HepG2 (cell line): ENCODE results near the gene CFAP54. TPM values are rescaled to one million over a fixed set of nuclear protein-coding genes. Genes with fewer than 3 reads are reported as not detected.

Source experiments
- ATF7-NPFF ChIP-seq: sonication (generic); formaldehyde crosslinking; IDR thresholded peaks from 2 replicates; pipeline ENCODE4 v1.8.1; 2023; ENCODE audit warnings: mild to moderate bottlenecking, low read depth, missing genetic modification reagents, moderate library complexity
- FOXP1 ChIP-seq, 2 experiments: fragments of 450-650 bp in 1 of 2; IDR thresholded peaks; 2 replicates each; pipeline ENCODE4 v1.6.1; 2017 to 2018; ENCODE audit warnings: antibody characterized with exemption in 1 of 2
- HES4 ChIP-seq: sonication (generic); formaldehyde crosslinking; IDR thresholded peaks from 2 replicates; pipeline ENCODE4 v1.9.0; 2021; ENCODE audit warnings: mild to moderate bottlenecking, missing genetic modification reagents, borderline replicate concordance
- ISL2 ChIP-seq: sonication (generic); formaldehyde crosslinking; IDR thresholded peaks from 2 replicates; pipeline ENCODE4 v1.5.0; 2020; ENCODE audit warnings: missing genetic modification reagents
- MAF1 ChIP-seq: sonication (generic); formaldehyde crosslinking; IDR thresholded peaks from 2 replicates; pipeline ENCODE4 v1.5.0; 2020; ENCODE audit warnings: missing genetic modification reagents, borderline replicate concordance
- NFYC ChIP-seq: IDR thresholded peaks from 2 replicates; pipeline ENCODE4 v1.6.1; 2016; ENCODE audit warnings: missing genetic modification reagents, missing compliant biosample characterization
- NRL ChIP-seq: sonication (generic); formaldehyde crosslinking; IDR thresholded peaks from 2 replicates; pipeline ENCODE4 v1.5.0; 2020; ENCODE audit warnings: missing genetic modification reagents, mild to moderate bottlenecking, moderate library complexity, borderline replicate concordance
- ONECUT2 ChIP-seq: sonication (generic); formaldehyde crosslinking; IDR thresholded peaks from 2 replicates; pipeline ENCODE4 v1.4.0; 2020; ENCODE audit warnings: missing genetic modification reagents
- RBM22 ChIP-seq: fragments of 200-400 bp; formaldehyde crosslinking; optimal IDR thresholded peaks from 2 replicates; pipeline ENCODE3; 2017; ENCODE audit warnings: mild to moderate bottlenecking, low read length, moderate library complexity
- SIX1 ChIP-seq: sonication (generic); formaldehyde crosslinking; IDR thresholded peaks from 2 replicates; pipeline ENCODE4 v1.4.0; 2020; ENCODE audit warnings: missing genetic modification reagents, borderline replicate concordance
- ZIK1 ChIP-seq: sonication (generic); formaldehyde crosslinking; IDR thresholded peaks from 2 replicates; pipeline ENCODE4 v1.5.0; 2020; ENCODE audit warnings: mild to moderate bottlenecking, low read depth, missing genetic modification reagents, borderline replicate concordance
- ZNF432 ChIP-seq: sonication (generic); formaldehyde crosslinking; IDR thresholded peaks from 2 replicates; pipeline ENCODE4 v1.5.0; 2020; ENCODE audit warnings: missing genetic modification reagents, mild to moderate bottlenecking, borderline replicate concordance
- ZSCAN30 ChIP-seq: sonication (generic); formaldehyde crosslinking; IDR thresholded peaks from 2 replicates; pipeline ENCODE4 v1.5.0; 2020; ENCODE audit warnings: mild to moderate bottlenecking, missing genetic modification reagents
- polyA plus RNA-seq, 8 experiments: library from polyadenylated mRNA; depleted of rRNA in 3 of 8; stranded (reverse) in 7 of 8; unstranded in 1 of 8; fragments of >200 nt; fragmentation: Illumina TruSeq in 4 of 8; extraction: Trizol in 4 of 8; gene quantifications; 2 replicates each; pipeline versions ENCODE4 v1.2.1 to v1.2.3, GENCODE V29; 2011 to 2016; ENCODE audit warnings: low read depth in 4 of 8, missing spikeins in 1 of 8, mixed read lengths in 1 of 8; ENCODE audit not compliant: insufficient read depth in 1 of 8
- total RNA-seq, 5 experiments: library from RNA; depleted of rRNA; stranded (reverse); fragments of >200 nt; fragmentation: Illumina TruSeq; extraction: Trizol; gene quantifications; 2 replicates each; pipeline ENCODE4 v1.2.3, GENCODE V29; 2016; ENCODE audit warnings: low read depth in 1 of 5
- TF ChIP-seq, protein P1 (sequence below): sonication (generic); formaldehyde crosslinking; IDR thresholded peaks from 2 replicates; pipeline ENCODE4 v1.4.0; 2020; ENCODE audit warnings: missing genetic modification reagents, borderline replicate concordance
- TF ChIP-seq, protein P2 (sequence below): sonication (generic); formaldehyde crosslinking; IDR thresholded peaks from 2 replicates; pipeline ENCODE4 v1.4.0; 2020; ENCODE audit warnings: missing genetic modification reagents
- TF ChIP-seq, protein P3 (sequence below): sonication (generic); formaldehyde crosslinking; IDR thresholded peaks from 2 replicates; pipeline ENCODE4 v1.4.0; 2020; ENCODE audit warnings: mild to moderate bottlenecking, missing genetic modification reagents
- TF ChIP-seq, protein P4 (sequence below): IDR thresholded peaks from 2 replicates; pipeline ENCODE4 v1.6.1; 2016; ENCODE audit warnings: missing biosample characterization, missing genetic modification reagents, low read depth
- TF ChIP-seq, protein P5 (sequence below): sonication (generic); formaldehyde crosslinking; conservative IDR thresholded peaks from 2 replicates; pipeline ENCODE4 v1.4.0; 2020; ENCODE audit warnings: missing genetic modification reagents

Gene CFAP54
- total and polyA plus RNA-seq, 2 of the 13 experiments (the other 11 are each of a cell fraction or from before 2014, with no cell fraction given): not detected

DNA sequence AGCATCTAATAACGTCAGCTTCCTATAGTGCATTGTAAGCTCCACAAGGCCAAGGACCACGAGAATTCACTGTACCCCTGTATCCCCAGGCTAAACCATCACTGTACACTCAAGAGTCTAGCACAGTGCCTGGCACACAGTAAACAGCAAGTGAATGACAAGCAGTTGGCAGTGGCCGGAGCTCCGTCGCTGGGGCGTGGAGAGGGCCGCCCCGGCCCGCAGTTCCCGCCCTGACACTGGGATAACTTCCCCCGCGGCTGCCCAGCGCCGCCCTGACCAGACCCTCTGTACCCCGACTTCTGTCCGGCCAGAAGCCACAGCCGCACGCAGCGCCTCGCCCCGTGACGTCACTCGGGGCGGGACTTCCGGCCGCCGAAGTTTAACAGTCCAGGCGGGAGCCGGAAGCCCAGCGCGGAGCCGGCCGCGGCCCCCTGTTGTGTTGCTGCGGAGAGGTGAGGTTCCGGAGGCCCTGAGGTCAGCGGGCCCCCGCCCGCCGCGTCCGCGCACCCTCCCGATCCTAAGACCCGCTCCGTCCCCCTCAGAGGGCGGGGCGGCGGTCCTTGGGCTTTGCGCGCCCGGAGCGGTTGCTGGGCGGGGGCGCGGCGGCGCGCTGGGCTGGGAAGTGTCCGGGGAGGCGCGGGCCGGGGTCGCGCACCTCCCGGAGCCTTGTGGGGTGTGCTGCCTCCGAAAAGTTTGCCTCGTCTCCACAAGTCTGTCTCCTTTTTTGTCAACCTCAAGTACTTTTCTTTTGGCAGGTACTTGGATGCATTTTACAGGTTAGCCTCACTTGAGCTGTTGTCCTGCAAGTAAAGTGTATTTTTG, 417.7 kb downstream of the CFAP54 start, which contains the start of gene NEDD1 (continued):
- TF ChIP-seq, protein P1, sequence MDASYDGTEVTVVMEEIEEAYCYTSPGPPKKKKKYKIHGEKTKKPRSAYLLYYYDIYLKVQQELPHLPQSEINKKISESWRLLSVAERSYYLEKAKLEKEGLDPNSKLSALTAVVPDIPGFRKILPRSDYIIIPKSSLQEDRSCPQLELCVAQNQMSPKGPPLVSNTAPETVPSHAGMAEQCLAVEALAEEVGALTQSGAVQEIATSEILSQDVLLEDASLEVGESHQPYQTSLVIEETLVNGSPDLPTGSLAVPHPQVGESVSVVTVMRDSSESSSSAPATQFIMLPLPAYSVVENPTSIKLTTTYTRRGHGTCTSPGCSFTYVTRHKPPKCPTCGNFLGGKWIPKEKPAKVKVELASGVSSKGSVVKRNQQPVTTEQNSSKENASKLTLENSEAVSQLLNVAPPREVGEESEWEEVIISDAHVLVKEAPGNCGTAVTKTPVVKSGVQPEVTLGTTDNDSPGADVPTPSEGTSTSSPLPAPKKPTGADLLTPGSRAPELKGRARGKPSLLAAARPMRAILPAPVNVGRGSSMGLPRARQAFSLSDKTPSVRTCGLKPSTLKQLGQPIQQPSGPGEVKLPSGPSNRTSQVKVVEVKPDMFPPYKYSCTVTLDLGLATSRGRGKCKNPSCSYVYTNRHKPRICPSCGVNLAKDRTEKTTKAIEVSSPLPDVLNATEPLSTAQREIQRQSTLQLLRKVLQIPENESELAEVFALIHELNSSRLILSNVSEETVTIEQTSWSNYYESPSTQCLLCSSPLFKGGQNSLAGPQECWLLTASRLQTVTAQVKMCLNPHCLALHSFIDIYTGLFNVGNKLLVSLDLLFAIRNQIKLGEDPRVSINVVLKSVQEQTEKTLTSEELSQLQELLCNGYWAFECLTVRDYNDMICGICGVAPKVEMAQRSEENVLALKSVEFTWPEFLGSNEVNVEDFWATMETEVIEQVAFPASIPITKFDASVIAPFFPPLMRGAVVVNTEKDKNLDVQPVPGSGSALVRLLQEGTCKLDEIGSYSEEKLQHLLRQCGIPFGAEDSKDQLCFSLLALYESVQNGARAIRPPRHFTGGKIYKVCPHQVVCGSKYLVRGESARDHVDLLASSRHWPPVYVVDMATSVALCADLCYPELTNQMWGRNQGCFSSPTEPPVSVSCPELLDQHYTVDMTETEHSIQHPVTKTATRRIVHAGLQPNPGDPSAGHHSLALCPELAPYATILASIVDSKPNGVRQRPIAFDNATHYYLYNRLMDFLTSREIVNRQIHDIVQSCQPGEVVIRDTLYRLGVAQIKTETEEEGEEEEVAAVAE (CRISPR knock-in tag): no peak
- TF ChIP-seq ZNF432 (no peak), FOXP1 (IDR thresholded peaks at IDR 0.05) (no peak), FOXP1 (CRISPR knock-in tag; IDR thresholded peaks at IDR 0.05) (no peak), ONECUT2 (CRISPR knock-in tag) (no peak), ZSCAN30 (CRISPR knock-in tag) (no peak), MAF1 (CRISPR knock-in tag) (0 out of 2 replicates have a peak, but pooled peaks have one; percentile 21), ATF7-NPFF (CRISPR knock-in tag) (peak; percentile 67; the same call in 1 of the 2 replicates), SIX1 (CRISPR knock-in tag) (no peak), HES4 (CRISPR knock-in tag) (no peak), RBM22 (no peak), NFYC (CRISPR knock-in tag) (no peak), ISL2 (CRISPR knock-in tag) (peak; percentile 56; the same call in 1 of the 2 replicates), ZIK1 (no peak), NRL (CRISPR knock-in tag) (no peak)
- TF ChIP-seq, protein P2, sequence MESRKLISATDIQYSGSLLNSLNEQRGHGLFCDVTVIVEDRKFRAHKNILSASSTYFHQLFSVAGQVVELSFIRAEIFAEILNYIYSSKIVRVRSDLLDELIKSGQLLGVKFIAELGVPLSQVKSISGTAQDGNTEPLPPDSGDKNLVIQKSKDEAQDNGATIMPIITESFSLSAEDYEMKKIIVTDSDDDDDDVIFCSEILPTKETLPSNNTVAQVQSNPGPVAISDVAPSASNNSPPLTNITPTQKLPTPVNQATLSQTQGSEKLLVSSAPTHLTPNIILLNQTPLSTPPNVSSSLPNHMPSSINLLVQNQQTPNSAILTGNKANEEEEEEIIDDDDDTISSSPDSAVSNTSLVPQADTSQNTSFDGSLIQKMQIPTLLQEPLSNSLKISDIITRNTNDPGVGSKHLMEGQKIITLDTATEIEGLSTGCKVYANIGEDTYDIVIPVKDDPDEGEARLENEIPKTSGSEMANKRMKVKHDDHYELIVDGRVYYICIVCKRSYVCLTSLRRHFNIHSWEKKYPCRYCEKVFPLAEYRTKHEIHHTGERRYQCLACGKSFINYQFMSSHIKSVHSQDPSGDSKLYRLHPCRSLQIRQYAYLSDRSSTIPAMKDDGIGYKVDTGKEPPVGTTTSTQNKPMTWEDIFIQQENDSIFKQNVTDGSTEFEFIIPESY (CRISPR knock-in tag): no peak
- TF ChIP-seq, protein P3, sequence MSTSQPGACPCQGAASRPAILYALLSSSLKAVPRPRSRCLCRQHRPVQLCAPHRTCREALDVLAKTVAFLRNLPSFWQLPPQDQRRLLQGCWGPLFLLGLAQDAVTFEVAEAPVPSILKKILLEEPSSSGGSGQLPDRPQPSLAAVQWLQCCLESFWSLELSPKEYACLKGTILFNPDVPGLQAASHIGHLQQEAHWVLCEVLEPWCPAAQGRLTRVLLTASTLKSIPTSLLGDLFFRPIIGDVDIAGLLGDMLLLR (CRISPR knock-in tag): no peak
- TF ChIP-seq, protein P4, sequence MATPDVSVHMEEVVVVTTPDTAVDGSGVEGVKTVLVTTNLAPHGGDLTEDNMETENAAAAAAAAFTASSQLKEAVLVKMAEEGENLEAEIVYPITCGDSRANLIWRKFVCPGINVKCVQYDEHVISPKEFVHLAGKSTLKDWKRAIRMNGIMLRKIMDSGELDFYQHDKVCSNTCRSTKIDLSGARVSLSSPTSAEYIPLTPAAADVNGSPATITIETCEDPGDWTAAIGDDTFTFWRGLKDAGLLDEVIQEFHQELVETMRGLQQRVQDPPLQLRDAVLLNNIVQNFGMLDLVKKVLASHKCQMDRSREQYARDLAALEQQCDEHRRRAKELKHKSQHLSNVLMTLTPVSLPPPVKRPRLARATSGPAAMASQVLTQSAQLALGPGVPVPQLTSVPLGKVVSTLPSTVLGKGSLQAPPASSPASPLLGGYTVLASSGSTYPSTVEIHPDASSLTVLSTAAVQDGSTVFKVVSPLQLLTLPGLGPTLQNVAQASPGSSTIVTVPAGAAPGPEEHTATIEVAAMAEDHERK (CRISPR knock-in tag): peak; percentile 57; the same call in 1 of the 2 replicates
- TF ChIP-seq, protein P5, sequence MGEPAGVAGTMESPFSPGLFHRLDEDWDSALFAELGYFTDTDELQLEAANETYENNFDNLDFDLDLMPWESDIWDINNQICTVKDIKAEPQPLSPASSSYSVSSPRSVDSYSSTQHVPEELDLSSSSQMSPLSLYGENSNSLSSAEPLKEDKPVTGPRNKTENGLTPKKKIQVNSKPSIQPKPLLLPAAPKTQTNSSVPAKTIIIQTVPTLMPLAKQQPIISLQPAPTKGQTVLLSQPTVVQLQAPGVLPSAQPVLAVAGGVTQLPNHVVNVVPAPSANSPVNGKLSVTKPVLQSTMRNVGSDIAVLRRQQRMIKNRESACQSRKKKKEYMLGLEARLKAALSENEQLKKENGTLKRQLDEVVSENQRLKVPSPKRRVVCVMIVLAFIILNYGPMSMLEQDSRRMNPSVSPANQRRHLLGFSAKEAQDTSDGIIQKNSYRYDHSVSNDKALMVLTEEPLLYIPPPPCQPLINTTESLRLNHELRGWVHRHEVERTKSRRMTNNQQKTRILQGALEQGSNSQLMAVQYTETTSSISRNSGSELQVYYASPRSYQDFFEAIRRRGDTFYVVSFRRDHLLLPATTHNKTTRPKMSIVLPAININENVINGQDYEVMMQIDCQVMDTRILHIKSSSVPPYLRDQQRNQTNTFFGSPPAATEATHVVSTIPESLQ: no peak
